Naive thymus-derived CD4-positive, alpha-beta T cell (primary cell): ENCODE measurements around the gene RIOK2. TPM values are rescaled to one million over a fixed set of nuclear protein-coding genes. Genes with fewer than 3 reads are reported as not detected.

Source experiments
- ATAC-seq: fragments of 150-1000 bp; cut with Tn5 transposase; 2 replicates; pipeline ENCODE4 v1.10.0; 2021; ENCODE audit warnings: mild to moderate bottlenecking, moderate library complexity
- CTCF ChIA-PET: fragments of 350-600 bp; sonication (Branson Sonifier 250); formaldehyde crosslinking; loops from one replicate; lab custom pipeline; 2021; ENCODE audit warnings: antibody characterized with exemption; lab: Charles Lee
- POLR2A ChIA-PET: fragments of 350-600 bp; sonication (Branson Sonifier 250); formaldehyde crosslinking; loops from one replicate; lab custom pipeline; 2021; ENCODE audit warnings: antibody characterized with exemption, inconsistent platforms; lab: Charles Lee
- DNase-seq, 9 donors: peaks; one replicate each; pipeline versions ENCODE4 v3.0.0 to v3.0.0-alpha.2; 2020 to 2022; ENCODE audit warnings: mixed read lengths in 1 of 9
- H3K27ac ChIP-seq: one replicate; pipeline ENCODE4 v1.7.0; 2013; ENCODE audit warnings: mild to moderate bottlenecking, low read depth, low read length, moderate library complexity
- H3K27me3 ChIP-seq, 2 donors: one replicate each; pipeline ENCODE4 v1.7.0; 2013; ENCODE audit warnings: low read length in 2 of 2, mild to moderate bottlenecking in 2 of 2, moderate library complexity in 2 of 2; ENCODE audit not compliant: control insufficient read depth in 2 of 2, insufficient read depth in 2 of 2
- H3K36me3 ChIP-seq, 3 experiments: 1 replicate in 2 of 3; 2 replicates in 1 of 3; pipeline ENCODE4 v1.7.0; 2013; ENCODE audit warnings: low read length in 3 of 3, mild to moderate bottlenecking in 3 of 3, moderate library complexity in 1 of 3; ENCODE audit not compliant: insufficient read depth in 3 of 3, control insufficient read depth in 2 of 3
- H3K4me1 ChIP-seq, 2 donors: one replicate each; pipeline ENCODE4 v1.7.0; 2013; ENCODE audit warnings: low read length in 2 of 2, mild to moderate bottlenecking in 2 of 2, moderate library complexity in 1 of 2; ENCODE audit not compliant: control insufficient read depth in 2 of 2, insufficient read depth in 2 of 2
- H3K4me3 ChIP-seq: 2 replicates; pipeline ENCODE4 v1.7.0; 2013; ENCODE audit warnings: mild to moderate bottlenecking, low read length
- H3K9me3 ChIP-seq, 3 experiments: 1 replicate in 2 of 3; 2 replicates in 1 of 3; pipeline ENCODE4 v1.7.0; 2013; ENCODE audit warnings: low read length in 3 of 3; ENCODE audit not compliant: control insufficient read depth in 2 of 3
- H3K27ac Mint-ChIP-seq, 9 donors: one replicate each; pipeline ENCODE4 v1.8.0; 2020 to 2022; ENCODE audit warnings: mixed read lengths in 9 of 9, mild to moderate bottlenecking in 8 of 9, moderate library complexity in 5 of 9, inconsistent platforms in 2 of 9
- H3K27me3 Mint-ChIP-seq, 5 donors: one replicate each; pipeline ENCODE4 v1.8.0; 2021 to 2022; ENCODE audit warnings: mixed read lengths in 5 of 5, mild to moderate bottlenecking in 1 of 5
- H3K36me3 Mint-ChIP-seq, 5 donors: one replicate each; pipeline ENCODE4 v1.8.0; 2020 to 2022; ENCODE audit warnings: mixed read lengths in 5 of 5, mild to moderate bottlenecking in 3 of 5, inconsistent platforms in 1 of 5
- H3K4me1 Mint-ChIP-seq, 7 donors: one replicate each; pipeline ENCODE4 v1.8.0; 2020 to 2022; ENCODE audit warnings: mixed read lengths in 7 of 7, mild to moderate bottlenecking in 3 of 7, inconsistent platforms in 1 of 7
- H3K4me3 Mint-ChIP-seq, 10 donors: one replicate each; pipeline ENCODE4 v1.8.0; 2020 to 2022; ENCODE audit warnings: mild to moderate bottlenecking in 10 of 10, mixed read lengths in 10 of 10, moderate library complexity in 6 of 10, inconsistent platforms in 2 of 10
- H3K9me3 Mint-ChIP-seq, 11 donors: one replicate each; pipeline ENCODE4 v1.8.0; 2020 to 2022; ENCODE audit warnings: mixed read lengths in 11 of 11, mild to moderate bottlenecking in 4 of 11, inconsistent platforms in 1 of 11, moderate library complexity in 1 of 11
- intact Hi-C, 2 donors: fragments of 100-400 bp; cut with micrococcal nuclease; formaldehyde crosslinking; loops; one replicate each; pipeline ENCODE4 v1.15.1; 2023
- polyA plus RNA-seq, 2 donors: library from polyadenylated mRNA; unstranded; fragments of 300-500 nt; fragmentation: Illumina TruSeq; gene quantifications; one replicate each; pipeline ENCODE4 v1.2.3, GENCODE V29; 2021
- total RNA-seq, 6 experiments: library from RNA in 5 of 6; stranded (reverse) in 5 of 6; gene quantifications; 1 replicate in 5 of 6; 2 replicates in 1 of 6; pipeline ENCODE4 v1.2.3 and lab custom pipeline; 2021 to 2026

RIOK2 gene
- total RNA-seq (10 to 100 TPM; 18.8 to 36.0 (median 28.5) TPM), polyA plus RNA-seq (10 to 100 TPM; 23.3 to 28.2 TPM), total RNA-seq (lab: John Stamatoyannopoulos, UW) (21.7 reads per million, percentile 52 among the genes with 10 or more reads in this experiment)

DNA sequence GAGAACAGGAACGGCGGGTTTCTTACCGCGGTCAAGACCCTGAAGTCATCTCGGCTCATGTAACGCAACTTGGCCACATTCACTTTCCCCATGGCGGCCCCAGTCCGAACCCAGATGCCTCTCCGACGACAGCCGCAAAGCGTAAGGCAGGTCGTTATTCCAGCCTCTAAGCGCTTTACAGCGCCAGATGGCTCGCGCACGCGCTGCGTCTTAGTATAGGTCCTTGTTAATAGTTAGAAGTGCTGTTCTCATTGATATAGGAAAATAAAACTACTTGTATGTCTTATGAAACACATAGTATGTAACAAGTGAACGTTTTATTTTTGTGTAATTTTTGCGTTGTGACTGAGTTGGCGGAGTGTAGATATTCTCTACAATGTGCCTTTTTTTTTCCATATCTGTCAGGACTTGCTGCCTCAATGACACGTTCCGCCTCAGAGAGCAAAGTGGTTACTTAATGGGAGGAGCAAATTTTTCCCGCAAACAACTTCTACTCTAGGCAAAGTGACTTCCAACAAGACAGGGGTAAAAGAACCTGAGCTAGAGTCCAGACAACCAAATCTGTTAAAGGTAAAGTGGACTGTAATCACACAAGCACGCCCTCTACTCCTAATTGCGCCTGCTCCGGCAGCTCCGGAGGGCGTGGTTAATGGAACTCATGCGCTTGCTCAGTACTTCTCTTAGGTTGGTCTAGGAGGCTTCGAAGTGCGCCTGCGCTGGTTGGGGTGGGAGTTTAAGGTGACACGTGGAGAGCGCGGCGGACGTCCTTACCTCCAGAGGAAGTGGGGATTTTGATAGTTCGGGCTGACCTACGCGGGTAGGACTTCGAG, at the start of gene RIOK2:
RIOK2 (minus strand) TSS at position 148 of the 830 bp plus-strand sequence; CDS start at position 92, 56 bp downstream.
- ChIA-PET POLR2A (interaction anchor here (0.7 to 1.7 kb wide), 3 partner anchors 301 to 1746 kb away, joined by 3 to 9 read pairs (median 3); partner anchors contain the start of gene CAST), CTCF (interaction anchor here (0.6 to 1.5 kb wide), 2 partner anchors 224 to 1589 kb away, joined by 3 read pairs; partner anchors contain the start of gene RGMB)
- Mint-ChIP-seq H3K9me3 (peaks cover 0 to 6% (median 0%) of the 10 kb centered on the region in 11 donors), H3K36me3 (peaks cover 4 to 25% (median 17%) of the 10 kb centered on the region in 5 donors), H3K27me3 (peaks cover 0 to 3% (median 0%) of the 10 kb centered on the region in 5 donors), H3K27ac (peak within 1 kb of the TSS; percentile 99 to 100 (median 100)), H3K4me1 (peaks cover 23 to 54% (median 44%) of the 10 kb centered on the region in 7 donors), H3K4me3 (peak within 1 kb of the TSS; percentile 89 to 98 (median 94))
- Histone ChIP-seq H3K4me1 (peaks cover 4 to 14% of the 10 kb centered on the region in 2 donors), H3K9me3 (no peaks in the 10 kb centered on the region), H3K36me3 (peaks cover under 1 to 13% (median 7%) of the 10 kb centered on the region in 3 experiments), H3K4me3 (peak within 1 kb of the TSS; percentile 82), H3K27me3 (no peaks in the 10 kb centered on the region), H3K27ac (peak within 1 kb of the TSS; percentile 94)
- ATAC-seq: peak; percentile 96
- intact Hi-C loops: loop anchor here (1.0 to 5.0 kb wide), 21 partner anchors 21 to 1854 kb away; partner anchors contain the start of genes CAST (in 2 of the 2), CHD1 (in 2 of the 2), ELL2 (in 2 of the 2) and GLRX (in 2 of the 2)
- peak; percentile 77 to 93 (median 91) for DNase-seq

DNA sequence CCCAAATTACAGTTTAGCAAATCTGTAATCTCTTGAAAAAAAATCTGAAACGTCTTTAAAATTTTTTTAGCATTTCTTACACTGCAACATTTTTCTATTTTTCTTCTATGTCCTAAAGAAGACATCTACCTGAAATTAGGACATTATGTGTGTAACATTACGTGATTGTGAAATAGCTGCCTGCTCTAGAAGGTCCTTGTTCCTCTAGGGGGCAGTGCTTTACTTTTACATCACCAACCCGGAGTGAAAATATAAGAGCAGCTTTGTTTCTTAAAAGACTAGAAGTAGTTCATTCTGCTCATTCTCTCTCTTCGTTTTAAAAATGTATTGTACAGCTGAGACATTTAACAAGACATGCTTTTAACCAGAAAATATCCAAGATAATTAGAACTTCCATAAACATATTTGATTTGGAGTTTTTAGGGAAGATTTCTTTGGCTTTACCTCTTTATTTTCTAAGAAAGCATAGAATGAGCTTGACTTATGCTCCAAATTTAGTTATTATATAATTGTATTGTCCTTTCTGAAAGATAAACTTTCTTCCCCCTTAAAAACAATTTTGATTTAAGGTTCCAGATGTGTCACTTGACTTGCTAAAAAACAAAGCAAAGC, 48.1 kb upstream of the RIOK2 start:
- Mint-ChIP-seq H3K27ac (no peak overlapping the region), H3K4me1 (peaks cover 0 to 5% (median 0%) of the 10 kb centered on the region in 7 donors), H3K4me3 (no peak overlapping the region), H3K27me3 (peaks cover 0 to 13% (median 0%) of the 10 kb centered on the region in 5 donors), H3K9me3 (peaks cover 0 to 11% (median 5%) of the 10 kb centered on the region in 11 donors), H3K36me3 (no peaks in the 10 kb centered on the region)
- peak in 7 of 9 donors; percentile 19 to 58 (median 43) for DNase-seq
- H3K27me3 ChIP-seq: no peaks in the 10 kb centered on the region
- H3K27ac ChIP-seq: no peak overlapping the region
- H3K36me3 ChIP-seq: no peaks in the 10 kb centered on the region
- H3K9me3 ChIP-seq: no peaks in the 10 kb centered on the region
- CTCF ChIA-PET: interaction anchor here (0.5 to 1.4 kb wide), 5 partner anchors 36 to 1565 kb away, joined by 3 to 16 read pairs (median 3); no protein-coding TSS in a partner anchor
- peak; percentile 73 for ATAC-seq
- no peaks in the 10 kb centered on the region for H3K4me1 ChIP-seq
- intact Hi-C loops: loop anchor here (1.0 to 10.0 kb wide), 6 partner anchors 303 to 1834 kb away; no protein-coding TSS in a partner anchor
- no peak overlapping the region for H3K4me3 ChIP-seq
- POLR2A ChIA-PET: no interaction called here

DNA sequence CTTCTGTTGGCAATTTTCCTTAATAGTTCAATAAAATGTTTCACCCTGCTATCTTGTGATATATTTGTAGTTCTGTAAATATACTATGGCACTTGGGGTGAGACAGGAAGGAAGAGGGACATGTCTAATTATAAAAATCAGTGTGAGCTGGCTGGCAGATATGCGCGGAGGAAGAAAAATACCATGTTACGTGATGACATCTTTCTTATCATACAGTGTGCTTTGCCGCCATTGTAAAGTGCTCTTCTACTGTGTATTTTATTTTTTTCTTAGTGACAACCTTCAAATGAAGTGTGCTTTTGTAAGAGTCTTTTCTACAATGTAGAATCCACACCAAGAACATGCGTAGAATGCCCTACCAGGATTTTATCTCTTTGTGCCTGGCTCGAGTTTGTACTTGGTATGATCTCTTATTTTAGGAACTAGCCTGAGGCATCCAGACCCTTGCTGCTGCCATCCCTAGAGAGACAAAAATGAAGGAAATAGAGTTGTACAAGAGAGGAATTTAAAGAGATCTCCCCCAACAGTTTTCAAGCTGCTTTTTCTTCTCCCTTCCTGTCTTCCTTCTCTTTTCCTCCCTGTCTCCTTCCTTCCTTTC, 46.7 kb upstream of the RIOK2 start:
- Mint-ChIP-seq H3K4me1 (peaks cover 0 to 5% (median 0%) of the 10 kb centered on the region in 7 donors), H3K36me3 (no peaks in the 10 kb centered on the region), H3K27ac (no peak overlapping the region), H3K4me3 (no peak overlapping the region), H3K27me3 (peaks cover 0 to 11% (median 0%) of the 10 kb centered on the region in 5 donors), H3K9me3 (peaks cover 0 to 6% (median under 1%) of the 10 kb centered on the region in 11 donors)
- H3K27ac ChIP-seq: no peak overlapping the region
- H3K27me3 ChIP-seq: no peaks in the 10 kb centered on the region
- DNase-seq: no peak
- no peak for ATAC-seq
- H3K4me1 ChIP-seq: no peaks in the 10 kb centered on the region
- ChIA-PET POLR2A (no interaction called here), CTCF (interaction anchor here (0.7 kb wide), 1 partner anchor 64 kb away, joined by 3 read pairs; no protein-coding TSS in a partner anchor)
- intact Hi-C loops: loop anchor here in 1 of 2 donors (2.0 to 10.0 kb wide), 2 partner anchors 1119 to 1835 kb away; no protein-coding TSS in a partner anchor
- no peaks in the 10 kb centered on the region for H3K36me3 ChIP-seq
- no peak overlapping the region for H3K4me3 ChIP-seq
- H3K9me3 ChIP-seq: no peaks in the 10 kb centered on the region

DNA sequence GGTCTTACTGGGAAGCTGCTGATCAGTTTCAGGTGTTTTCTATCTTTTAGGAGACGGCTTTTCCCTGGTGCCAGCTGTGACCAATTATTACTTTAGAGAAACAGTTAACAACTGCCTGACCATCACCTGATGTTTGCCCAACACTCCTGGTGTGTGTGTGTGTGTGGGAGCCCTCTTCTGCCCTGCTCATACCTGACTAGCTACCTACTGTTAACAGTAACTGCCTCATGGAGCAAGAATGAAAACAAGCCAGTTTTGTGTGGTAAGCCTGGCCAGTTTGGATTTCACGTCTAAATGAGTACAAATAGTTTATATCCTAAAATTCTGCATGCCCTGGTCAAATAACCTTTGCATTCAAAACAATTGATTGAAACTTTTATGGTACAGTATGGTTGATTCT, 46.1 kb upstream of the RIOK2 start:
- no peaks in the 10 kb centered on the region for H3K4me1 ChIP-seq
- no peak for ATAC-seq
- H3K9me3 ChIP-seq: no peaks in the 10 kb centered on the region
- no peak for DNase-seq
- Mint-ChIP-seq H3K4me3 (no peak overlapping the region), H3K27me3 (peaks cover 0 to 9% (median 0%) of the 10 kb centered on the region in 5 donors), H3K27ac (no peak overlapping the region), H3K36me3 (no peaks in the 10 kb centered on the region), H3K9me3 (peaks cover 0 to 1% (median 0%) of the 10 kb centered on the region in 11 donors), H3K4me1 (peaks cover 0 to 5% (median 0%) of the 10 kb centered on the region in 7 donors)
- no peaks in the 10 kb centered on the region for H3K36me3 ChIP-seq
- no peak overlapping the region for H3K27ac ChIP-seq
- no peak overlapping the region for H3K4me3 ChIP-seq
- no peaks in the 10 kb centered on the region for H3K27me3 ChIP-seq
- intact Hi-C loops: no loop called here
- ChIA-PET POLR2A (no interaction called here), CTCF (no interaction called here)

DNA sequence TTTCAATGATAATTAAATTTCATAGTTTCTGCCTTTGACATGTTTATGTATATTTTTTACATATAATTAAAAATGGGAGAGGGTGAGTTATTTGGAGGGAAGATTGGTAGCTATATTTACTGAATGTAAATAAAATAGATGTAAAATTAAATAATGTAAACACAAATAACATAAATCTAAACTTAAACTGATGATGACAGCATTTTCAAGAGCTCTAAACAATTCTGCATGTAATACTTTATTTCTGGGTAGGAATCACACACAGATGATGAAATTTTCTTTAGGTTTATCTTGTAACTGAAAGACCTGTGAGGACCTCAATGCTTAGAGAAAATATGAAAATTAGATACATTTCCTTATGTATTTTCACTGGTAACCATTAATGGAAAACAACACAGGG, 42.2 kb upstream of the RIOK2 start:
- H3K4me3 Mint-ChIP-seq: no peak overlapping the region
- Histone ChIP-seq H3K9me3 (no peaks in the 10 kb centered on the region), H3K27me3 (no peaks in the 10 kb centered on the region), H3K4me1 (no peaks in the 10 kb centered on the region), H3K36me3 (no peaks in the 10 kb centered on the region), H3K27ac (no peak overlapping the region), H3K4me3 (no peak overlapping the region)
- ChIA-PET POLR2A (no interaction called here), CTCF (no interaction called here)
- DNase-seq (no peak), ATAC-seq (no peak)
- peaks cover 0 to 3% (median 0%) of the 10 kb centered on the region in 11 donors for H3K9me3 Mint-ChIP-seq
- peaks cover 0 to 6% (median 0%) of the 10 kb centered on the region in 5 donors for H3K36me3 Mint-ChIP-seq
- H3K4me1 Mint-ChIP-seq: no peaks in the 10 kb centered on the region
- no peak overlapping the region for H3K27ac Mint-ChIP-seq
- intact Hi-C loops: no loop called here
- peaks cover 0 to 10% (median 0%) of the 10 kb centered on the region in 5 donors for H3K27me3 Mint-ChIP-seq
